ENCODE data around the gene HIVEP1.

GRCh38 chr6:12164508-12164770 lies 152.3 kb downstream of the HIVEP1 start:
- no peak for TF ChIP-seq CTCF (IDR thresholded peaks at IDR 0.05)
- no peak for TF ChIP-seq POLR2AphosphoS5 (IDR thresholded peaks at IDR 0.05)
- no peak for TF ChIP-seq POLR2A (IDR thresholded peaks at IDR 0.05)

Data from upper lobe of left lung (tissue), 4 donors.